HepG2 (cell line): ENCODE measurements around the gene ARMC8. TPM values are rescaled to one million over a fixed set of nuclear protein-coding genes. Genes with fewer than 3 reads are reported as not detected.

Experiments used
- ATAC-seq: fragments of 200-7000 bp; cut with Tn5 transposase; 3 replicates; pipeline ENCODE4 v1.9.1; 2020; ENCODE audit warnings: mild to moderate bottlenecking, moderate library complexity
- BruUV-seq: library from RNA; stranded (reverse); fragments of 400-500 nt; replicated peaks from 2 replicates; lab custom pipeline; 2021; lab: Mats Ljungman, UMichigan
- CTCF ChIA-PET: fragments of 300-600 bp; formaldehyde crosslinking; extraction: SDS; loops from one replicate; lab custom pipeline; 2021; ENCODE audit warnings: low total read pairs, inconsistent platforms, low intra/inter-chr PET ratio; lab: Yijun Ruan, JAX
- POLR2A ChIA-PET: fragments of 350-600 bp; sonication (Branson Sonifier 250); formaldehyde crosslinking; loops from one replicate; lab custom pipeline; 2020; ENCODE audit warnings: antibody characterized with exemption, inconsistent platforms; lab: Yijun Ruan, JAX
- DNase-seq: peaks from one replicate; pipeline ENCODE4 v3.0.0-alpha.2; 2015; ENCODE audit warnings: low spot score
- FAIRE-seq: peaks from 3 replicates; lab custom pipeline; 2011; peaks lifted over from hg19 to GRCh38; lab: Jason Lieb, UNC
- H2AFZ ChIP-seq: one replicate; pipeline ENCODE4 v1.6.1; 2011; ENCODE audit warnings: low read length, inconsistent platforms
- H3K27ac ChIP-seq: fragments of 300-600 bp; 3 replicates; pipeline ENCODE4 v1.8.0; 2011; ENCODE audit warnings: mixed run types, mild to moderate bottlenecking, mixed read lengths, low read length, inconsistent platforms; ENCODE audit not compliant: insufficient read depth; ENCODE audit errors: extremely low read length
- H3K27me3 ChIP-seq, 2 experiments: fragments of 200-600 bp in 1 of 2; 2 replicates in 1 of 2; 3 replicates in 1 of 2; pipeline versions ENCODE4 v1.6.0 to v1.8.0; 2011; ENCODE audit warnings: low read length in 2 of 2, mild to moderate bottlenecking in 2 of 2, moderate library complexity in 2 of 2, inconsistent platforms in 1 of 2; ENCODE audit not compliant: insufficient read depth in 2 of 2, control insufficient read depth in 1 of 2
- H3K36me3 ChIP-seq, 2 experiments: fragments of 200-600 bp in 1 of 2; replicated peaks in 1 of 2; 2 replicates in 1 of 2; 3 replicates in 1 of 2; pipeline versions ENCODE4 v1.5.1 to v1.8.0; 2011; ENCODE audit warnings: low read length in 2 of 2, inconsistent platforms in 1 of 2; ENCODE audit not compliant: insufficient read depth in 2 of 2, control insufficient read depth in 1 of 2
- H3K4me1 ChIP-seq: 2 replicates; pipeline ENCODE4 v1.5.1; 2012; ENCODE audit warnings: low read length, inconsistent platforms; ENCODE audit not compliant: insufficient read depth
- H3K4me2 ChIP-seq: 2 replicates; pipeline ENCODE4 v1.6.0; 2011; ENCODE audit warnings: low read depth, low read length, inconsistent platforms
- H3K4me3 ChIP-seq, 3 experiments: fragments of 200-600 bp in 1 of 3; sonication (generic), shearing (Covaris generic) in 1 of 3; replicated peaks in 1 of 3; 2 replicates each; pipeline ENCODE4 v1.5.1; 2011 to 2016; ENCODE audit warnings: low read length in 3 of 3, inconsistent platforms in 2 of 3, low read depth in 2 of 3, mild to moderate bottlenecking in 2 of 3, control low read depth in 1 of 3, mixed read lengths in 1 of 3; ENCODE audit not compliant: insufficient read depth in 1 of 3
- H3K79me2 ChIP-seq: one replicate; pipeline ENCODE4 v1.6.1; 2011; ENCODE audit warnings: low read length, inconsistent platforms; ENCODE audit not compliant: insufficient read depth
- H3K9ac ChIP-seq: 2 replicates; pipeline ENCODE4 v1.6.0; 2011; ENCODE audit warnings: mild to moderate bottlenecking, low read depth, low read length, inconsistent platforms; ENCODE audit not compliant: insufficient read depth
- H3K9me3 ChIP-seq: 2 replicates; pipeline ENCODE4 v1.5.1; 2012; ENCODE audit warnings: mild to moderate bottlenecking, low read length
- H4K20me1 ChIP-seq: 2 replicates; pipeline ENCODE4 v1.6.0; 2011; ENCODE audit warnings: inconsistent platforms, mild to moderate bottlenecking, low read length, moderate library complexity; ENCODE audit not compliant: insufficient read depth
- HOXA5 ChIP-seq: sonication (generic); formaldehyde crosslinking; IDR thresholded peaks from 2 replicates; pipeline ENCODE4 v1.4.0; 2020; ENCODE audit warnings: missing genetic modification reagents
- KDM3A ChIP-seq: IDR thresholded peaks from 2 replicates; pipeline ENCODE4 v1.6.1; 2018; ENCODE audit warnings: low read depth, missing compliant biosample characterization
- RBM22 ChIP-seq: fragments of 200-400 bp; formaldehyde crosslinking; optimal IDR thresholded peaks from 2 replicates; pipeline ENCODE3; 2017; ENCODE audit warnings: mild to moderate bottlenecking, low read length, moderate library complexity
- SETDB1 ChIP-seq: sonication (generic); formaldehyde crosslinking; IDR thresholded peaks from 2 replicates; pipeline ENCODE4 v1.5.1; 2020; ENCODE audit warnings: missing genetic modification reagents, mild to moderate bottlenecking, borderline replicate concordance
- THAP7 ChIP-seq: sonication (generic); formaldehyde crosslinking; IDR thresholded peaks from 2 replicates; pipeline ENCODE4 v1.8.1; 2023; ENCODE audit warnings: mild to moderate bottlenecking, missing genetic modification reagents
- ZMYM2 ChIP-seq: sonication (generic); formaldehyde crosslinking; IDR thresholded peaks from 2 replicates; pipeline ENCODE4 v1.8.0; 2022; ENCODE audit warnings: mild to moderate bottlenecking, missing genetic modification reagents
- ZNF142 ChIP-seq: sonication (generic); formaldehyde crosslinking; IDR thresholded peaks from 2 replicates; pipeline ENCODE4 v1.4.0; 2020; ENCODE audit warnings: missing genetic modification reagents
- ZNF160 ChIP-seq: sonication (generic); formaldehyde crosslinking; IDR thresholded peaks from 2 replicates; pipeline ENCODE4 v1.8.0; 2022; ENCODE audit warnings: mild to moderate bottlenecking, inconsistent platforms, missing genetic modification reagents
- ZNF430 ChIP-seq: sonication (generic); formaldehyde crosslinking; IDR thresholded peaks from 2 replicates; pipeline ENCODE4 v1.9.0; 2021; ENCODE audit warnings: mild to moderate bottlenecking, missing genetic modification reagents
- ZNF644 ChIP-seq: IDR thresholded peaks from 2 replicates; pipeline ENCODE4 v1.6.1; 2016; ENCODE audit warnings: low read depth
- ZNF746 ChIP-seq: sonication (generic); formaldehyde crosslinking; IDR thresholded peaks from 2 replicates; pipeline ENCODE4 v1.8.0; 2022; ENCODE audit warnings: mild to moderate bottlenecking, missing genetic modification reagents
- ZSCAN29 ChIP-seq: sonication (generic); formaldehyde crosslinking; conservative IDR thresholded peaks from 2 replicates; pipeline ENCODE4 v1.4.0; 2020; ENCODE audit warnings: mild to moderate bottlenecking, missing genetic modification reagents
- WGBS: methylation state at CpG from one replicate; pipeline ENCODE4 v1.1.6; 2017; ENCODE audit warnings: low lambda C conversion rate; 5-methylcytosine and 5-hydroxymethylcytosine counted together
- in situ Hi-C: cut with HindIII; loops from 2 replicates; pipeline ENCODE4 v1.10.0; 2017; ENCODE audit warnings: low pct_unique_long_range_greater_than_20kb; ENCODE audit not compliant: extremely low pct_ligation_motif_present
- intact Hi-C: fragments of 100-400 bp; cut with micrococcal nuclease; formaldehyde crosslinking; loops from one replicate; pipeline ENCODE4 v1.10.0; 2022; ENCODE audit not compliant: unreplicated experiment
- polyA plus RNA-seq, 8 experiments: library from polyadenylated mRNA; depleted of rRNA in 3 of 8; stranded (reverse) in 7 of 8; unstranded in 1 of 8; fragments of >200 nt; fragmentation: Illumina TruSeq in 4 of 8; extraction: Trizol in 4 of 8; gene quantifications; 2 replicates each; pipeline versions ENCODE4 v1.2.1 to v1.2.3, GENCODE V29; 2011 to 2016; ENCODE audit warnings: low read depth in 4 of 8, missing spikeins in 1 of 8, mixed read lengths in 1 of 8; ENCODE audit not compliant: insufficient read depth in 1 of 8
- total RNA-seq, 5 experiments: library from RNA; depleted of rRNA; stranded (reverse); fragments of >200 nt; fragmentation: Illumina TruSeq; extraction: Trizol; gene quantifications; 2 replicates each; pipeline ENCODE4 v1.2.3, GENCODE V29; 2016; ENCODE audit warnings: low read depth in 1 of 5

The ARMC8 gene
- total and polyA plus RNA-seq, 2 of the 13 experiments (the other 11 are each of a cell fraction or from before 2014, with no cell fraction given), result 38.9 to 55.3 TPM

DNA sequence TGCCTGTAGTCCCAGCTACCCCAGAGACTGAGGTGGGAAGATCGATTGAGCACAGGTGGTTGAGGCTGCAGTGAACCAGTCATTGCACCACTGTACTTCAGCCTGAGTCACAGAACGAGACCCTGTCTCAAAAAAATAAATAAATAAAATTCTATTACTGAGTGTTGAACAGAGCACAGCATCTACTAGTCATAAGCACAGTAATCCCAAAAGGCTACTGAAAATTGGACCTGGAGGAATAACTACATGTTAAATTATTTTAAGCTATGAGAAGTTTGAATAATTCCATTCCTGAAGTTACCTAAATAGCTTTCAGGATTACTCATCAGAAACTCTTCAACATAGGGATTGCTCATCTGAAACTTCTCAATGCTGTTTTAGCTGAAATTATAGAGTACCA lies 43.4 kb downstream of the ARMC8 start:
- in situ Hi-C loops (no loop called here), intact Hi-C loops (no loop called here)
- peaks cover 8 to 62% of the 10 kb centered on the region in 2 experiments; a peak in 4 of 5 replicates for H3K36me3 ChIP-seq
- H4K20me1 ChIP-seq, result no peaks in the 10 kb centered on the region
- H3K79me2 ChIP-seq, result no peaks in the 10 kb centered on the region
- H3K27ac ChIP-seq, result no peak overlapping the region
- no peak overlapping the region for H3K4me3 ChIP-seq
- ATAC-seq (no peak), DNase-seq (no peak), FAIRE-seq (no peak)
- H2AFZ ChIP-seq, result no peak overlapping the region
- BruUV-seq, result no TSS peak
- WGBS, result 90% methylated on average over 2 of the region's 2 CpGs
- H3K4me1 ChIP-seq, result no peaks in the 10 kb centered on the region
- no peak overlapping the region for H3K4me2 ChIP-seq
- POLR2A ChIA-PET, result no interaction called here
- CTCF ChIA-PET, result no interaction called here
- TF ChIP-seq ZNF644 (CRISPR knock-in tag), result no peak
- no peak for TF ChIP-seq HOXA5 (CRISPR knock-in tag)
- TF ChIP-seq THAP7, result no peak
- no peak for TF ChIP-seq ZSCAN29 (CRISPR knock-in tag)
- no peak for TF ChIP-seq ZNF430
- TF ChIP-seq ZNF160 (CRISPR knock-in tag), result no peak
- no peak for TF ChIP-seq SETDB1
- no peak for TF ChIP-seq ZNF746
- TF ChIP-seq KDM3A (CRISPR knock-in tag), result no peak
- no peaks in the 10 kb centered on the region for H3K27me3 ChIP-seq
- no peaks in the 10 kb centered on the region for H3K9me3 ChIP-seq
- H3K9ac ChIP-seq, result no peak overlapping the region

GRCh38 chr3:138232705-138233364 lies 45.7 kb downstream of the ARMC8 start:
- no peaks in the 10 kb centered on the region for H3K9me3 ChIP-seq
- H3K4me3 ChIP-seq, result no peak overlapping the region
- H4K20me1 ChIP-seq, result no peaks in the 10 kb centered on the region
- H3K36me3 ChIP-seq, result peaks cover 10 to 59% of the 10 kb centered on the region in 2 experiments
- no peak for DNase-seq
- no TSS peak for BruUV-seq
- no peak for FAIRE-seq
- in situ Hi-C loops, result no loop called here
- ChIA-PET POLR2A (no interaction called here), CTCF (no interaction called here)
- no peaks in the 10 kb centered on the region for H3K27me3 ChIP-seq
- H3K4me2 ChIP-seq, result no peak overlapping the region
- H2AFZ ChIP-seq, result no peak overlapping the region
- WGBS, result 96% methylated on average over 4 of the region's 4 CpGs
- H3K27ac ChIP-seq, result no peak overlapping the region
- no peaks in the 10 kb centered on the region for H3K79me2 ChIP-seq
- no peaks in the 10 kb centered on the region for H3K4me1 ChIP-seq
- intact Hi-C loops, result no loop called here
- no peak for ATAC-seq
- H3K9ac ChIP-seq, result no peak overlapping the region
- peak; percentile 65 for TF ChIP-seq RBM22
- no peak for TF ChIP-seq ZNF142 (CRISPR knock-in tag)
- TF ChIP-seq ZMYM2, result no peak
